ENCODE results near the gene EMP1. TPM values are rescaled to one million over a fixed set of nuclear protein-coding genes. Genes with fewer than 3 reads are reported as not detected.

EMP1 gene
- total RNA-seq, 1 experiment from 2014 or later, result 0.63 TPM

GRCh38 chr12:13154831-13155230, 41.7 kb upstream of the EMP1 start:
- Histone ChIP-seq H3K27ac (ENCODE audit: insufficient read length, low read depth, low read length) (no peak overlapping the region), H3K27me3 (ENCODE audit: insufficient read depth, low read length) (no peaks in the 10 kb centered on the region), H3K14ac (ENCODE audit: insufficient read depth, low read length) (no peak overlapping the region), H3K18ac (ENCODE audit: insufficient read length, low read depth, low read length) (no peak overlapping the region), H2BK5ac (ENCODE audit: insufficient read length, low read length) (no peak overlapping the region), H3K79me2 (ENCODE audit: insufficient read depth, low read length) (no peaks in the 10 kb centered on the region), H4K20me1 (ENCODE audit: control insufficient read depth, insufficient read depth, insufficient read length) (no peaks in the 10 kb centered on the region), H3K9me3 (ENCODE audit: control insufficient read depth, low read depth, low read length) (no peaks in the 10 kb centered on the region), H3T11ph (ENCODE audit: low read length) (no peak overlapping the region), H3K9ac (ENCODE audit: extremely low read depth, insufficient read length, low read length) (no peak overlapping the region), H2BK120ac (ENCODE audit: low read depth, low read length, poor library complexity, severe bottlenecking) (no peak overlapping the region), H2BK15ac (ENCODE audit: low read depth, low read length) (no peak overlapping the region), H3K79me1 (ENCODE audit: insufficient read depth, low read depth, low read length, poor library complexity, severe bottlenecking) (no peaks in the 10 kb centered on the region), H2BK12ac (ENCODE audit: insufficient read length, low read depth, low read length) (no peak overlapping the region), H3K56ac (ENCODE audit: insufficient read length, low read depth, low read length) (no peak overlapping the region), H3K23ac (ENCODE audit: insufficient read length, low read depth, low read length) (no peak overlapping the region), H3K23me2 (ENCODE audit: insufficient read length, low read depth, low read length, poor library complexity, severe bottlenecking) (no peaks in the 10 kb centered on the region), H2AFZ (ENCODE audit: low read length) (no peak overlapping the region), H3K4me1 (ENCODE audit: insufficient read depth, low read length) (peaks cover 3% of the 10 kb centered on the region), H3K4ac (ENCODE audit: low read depth, low read length) (no peak overlapping the region), H4K5ac (ENCODE audit: insufficient read length, low read depth, low read length) (no peak overlapping the region), H3K4me2 (ENCODE audit: insufficient read depth, insufficient read length, low read length) (no peak overlapping the region), H2BK20ac (ENCODE audit: low read depth, low read length, poor library complexity, severe bottlenecking) (no peak overlapping the region), H2AK5ac (ENCODE audit: insufficient read length, low read length) (no peak overlapping the region), H4K8ac (replicated peaks; ENCODE audit: insufficient read length, low read depth, low read length) (no peak overlapping the region), H4K91ac (ENCODE audit: insufficient read length, low read depth, low read length) (no peak overlapping the region)
- peaks cover 0 to 4% (median 0%) of the 10 kb centered on the region in 3 experiments; a peak in 2 of 7 replicates for H3K36me3 Mint-ChIP-seq (ENCODE audit: insufficient read depth in 1 of 3, low read depth in 3 of 3)
- peaks cover 23 to 28% of the 10 kb centered on the region in 2 experiments for H3K4me1 Mint-ChIP-seq
- no peak overlapping the region for H3K4me3 Mint-ChIP-seq
- no peak for TF ChIP-seq CTCF (conservative IDR thresholded peaks at IDR 0.05)
- no peaks in the 10 kb centered on the region; a peak in 1 of 5 replicates for H3K9me3 Mint-ChIP-seq
- H3K27ac Mint-ChIP-seq, result no peak overlapping the region
- DNase-seq, result no peak
- no peaks in the 10 kb centered on the region; the same call in 1 of the 2 replicates for H3K27me3 Mint-ChIP-seq (ENCODE audit: low read depth)

Data from H9 (cell line).